Neuronal stem cell (in vitro differentiated cells): ENCODE measurements around the gene FAM174B.

Source experiments
- DNase-seq: peaks from one replicate; pipeline ENCODE4 v3.0.0-alpha.2; 2013; ENCODE audit warnings: low spot score
- H2AFZ ChIP-seq: one replicate; pipeline ENCODE4 v1.6.1; 2013; ENCODE audit warnings: mild to moderate bottlenecking, low read length, inconsistent platforms
- H2AK5ac ChIP-seq: 2 replicates; pipeline ENCODE4 v1.6.1; 2013; ENCODE audit warnings: low read depth, mild to moderate bottlenecking, inconsistent platforms, low read length, moderate library complexity, mixed read lengths
- H2BK120ac ChIP-seq: 2 replicates; pipeline ENCODE4 v1.6.1; 2013; ENCODE audit warnings: low read depth, mild to moderate bottlenecking, inconsistent platforms, low read length, moderate library complexity, mixed read lengths
- H2BK12ac ChIP-seq: one replicate; pipeline ENCODE4 v1.6.1; 2013; ENCODE audit warnings: low read length, inconsistent platforms
- H2BK15ac ChIP-seq: 2 replicates; pipeline ENCODE4 v1.6.1; 2013; ENCODE audit warnings: mild to moderate bottlenecking, low read length, inconsistent platforms, mixed read lengths
- H2BK5ac ChIP-seq: one replicate; pipeline ENCODE4 v1.6.1; 2013; ENCODE audit warnings: inconsistent platforms, mild to moderate bottlenecking, low read length, moderate library complexity
- H3K14ac ChIP-seq: one replicate; pipeline ENCODE4 v1.6.1; 2013; ENCODE audit warnings: low read length, inconsistent platforms
- H3K18ac ChIP-seq: 2 replicates; pipeline ENCODE4 v1.6.1; 2013; ENCODE audit warnings: low read length, inconsistent platforms
- H3K23ac ChIP-seq: 2 replicates; pipeline ENCODE4 v1.6.1; 2013; ENCODE audit warnings: low read depth, mild to moderate bottlenecking, mixed read lengths, low read length, inconsistent platforms; ENCODE audit not compliant: poor library complexity
- H3K27ac ChIP-seq: replicated peaks from 3 replicates; pipeline ENCODE4 v1.5.1; 2013; ENCODE audit warnings: low read length, inconsistent platforms
- H3K27me3 ChIP-seq, 3 experiments: 2 replicates each; pipeline ENCODE4 v1.6.1; 2013; ENCODE audit warnings: low read length in 3 of 3, mild to moderate bottlenecking in 2 of 3, inconsistent platforms in 1 of 3, low read depth in 1 of 3, mixed read lengths in 1 of 3, moderate library complexity in 1 of 3; ENCODE audit not compliant: control insufficient read depth in 3 of 3, insufficient read depth in 3 of 3
- H3K36me3 ChIP-seq, 2 donors: replicated peaks in 1 of 2; 2 replicates each; pipeline ENCODE4 v1.6.1; 2013; ENCODE audit warnings: low read length in 2 of 2; ENCODE audit not compliant: control insufficient read depth in 2 of 2, insufficient read depth in 2 of 2
- H3K4ac ChIP-seq: 2 replicates; pipeline ENCODE4 v1.6.1; 2013; ENCODE audit warnings: inconsistent platforms, mild to moderate bottlenecking, low read length, moderate library complexity
- H3K4me1 ChIP-seq, 2 donors: 1 replicate in 1 of 2; 2 replicates in 1 of 2; pipeline ENCODE4 v1.6.1; 2013; ENCODE audit warnings: low read length in 2 of 2, low read depth in 1 of 2; ENCODE audit not compliant: control insufficient read depth in 2 of 2, insufficient read depth in 1 of 2
- H3K4me2 ChIP-seq: one replicate; pipeline ENCODE4 v1.6.1; 2013; ENCODE audit warnings: mild to moderate bottlenecking, low read length, inconsistent platforms; ENCODE audit not compliant: insufficient read depth, poor library complexity, severe bottlenecking
- H3K4me3 ChIP-seq, 2 donors: 2 replicates each; pipeline ENCODE4 v1.5.1; 2013; ENCODE audit warnings: low read length in 2 of 2, mild to moderate bottlenecking in 2 of 2, inconsistent platforms in 1 of 2, moderate library complexity in 1 of 2
- H3K79me1 ChIP-seq: one replicate; pipeline ENCODE4 v1.6.1; 2013; ENCODE audit warnings: low read depth, mild to moderate bottlenecking, inconsistent platforms, low read length, moderate library complexity
- H3K9ac ChIP-seq: one replicate; pipeline ENCODE4 v1.6.1; 2013; ENCODE audit warnings: mild to moderate bottlenecking, low read depth, low read length, inconsistent platforms; ENCODE audit not compliant: poor library complexity
- H3K9me3 ChIP-seq, 2 donors: replicated peaks in 1 of 2; 2 replicates each; pipeline versions ENCODE3 to v1.6.1; 2013; ENCODE audit warnings: low read length in 2 of 2, mild to moderate bottlenecking in 2 of 2, inconsistent platforms in 1 of 2, low read depth in 1 of 2, mixed read lengths in 1 of 2, moderate library complexity in 1 of 2; ENCODE audit not compliant: control insufficient read depth in 2 of 2, insufficient read depth in 1 of 2
- H4K8ac ChIP-seq: one replicate; pipeline ENCODE4 v1.6.1; 2013; ENCODE audit warnings: low read depth, mild to moderate bottlenecking, inconsistent platforms, low read length, moderate library complexity
- H4K91ac ChIP-seq: one replicate; pipeline ENCODE4 v1.6.1; 2013; ENCODE audit warnings: low read length, low read depth, mild to moderate bottlenecking, inconsistent platforms; ENCODE audit not compliant: poor library complexity
- WGBS, 2 donors: extraction: QIAGEN DNeasy Blood & Tissue Kit; methylation state at CpG; one replicate each; pipeline ENCODE4 v1.1.7; 2013; ENCODE audit warnings: missing lambda C conversion rate in 2 of 2, mixed read lengths in 1 of 2; ENCODE audit not compliant: insufficient read length in 2 of 2, insufficient replicate concordance in 1 of 2; ENCODE audit errors: extremely low coverage in 2 of 2; 5-methylcytosine and 5-hydroxymethylcytosine counted together

Gene FAM174B

DNA sequence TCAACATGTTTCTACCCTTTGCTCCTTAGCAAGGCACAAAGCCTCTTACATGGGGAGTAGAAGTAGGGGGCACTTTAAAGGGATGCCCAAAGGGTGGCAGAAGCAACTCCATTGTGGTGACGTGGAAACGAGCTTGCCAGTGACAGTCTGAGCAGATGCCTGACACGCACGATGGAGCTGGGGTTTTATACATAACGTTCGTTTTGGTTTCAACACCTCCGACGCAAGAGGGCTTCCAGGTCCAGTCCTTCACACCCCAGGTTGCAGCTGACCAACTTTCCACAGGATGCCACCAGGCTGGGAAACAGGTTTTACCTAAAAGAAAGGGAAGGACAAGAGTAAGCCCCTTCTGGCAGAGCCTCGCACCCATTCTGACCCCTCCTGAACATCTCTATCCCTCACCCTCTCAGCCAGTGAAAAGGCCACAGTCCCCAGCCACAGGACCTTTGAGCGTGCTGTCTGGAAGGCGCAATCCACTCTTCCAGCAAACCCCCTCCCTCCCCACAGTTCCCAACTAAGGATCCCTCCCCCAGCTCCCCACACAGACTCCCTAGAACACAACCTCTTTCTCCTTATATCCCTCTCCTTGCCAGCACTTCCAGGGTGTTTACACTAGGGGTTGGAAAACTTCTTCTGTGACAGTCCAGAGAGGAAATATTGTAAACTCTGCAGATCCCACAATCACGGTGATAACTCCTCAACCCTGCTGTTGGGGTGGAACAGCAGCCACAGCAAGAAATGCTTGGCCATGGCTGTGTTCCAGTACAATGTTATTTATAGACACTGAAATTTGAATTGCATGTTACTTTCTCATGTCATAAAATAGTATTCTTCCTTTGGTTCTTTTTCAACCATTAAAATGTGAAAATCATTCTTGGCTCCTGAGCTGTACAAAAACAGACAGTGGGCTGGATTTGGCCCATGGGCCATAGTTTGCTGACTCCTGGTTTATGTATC, 36.2 kb downstream of the FAM174B start:
- Histone ChIP-seq H3K4me2 (no peak overlapping the region), H3K14ac (no peak overlapping the region), H3K4me1 (peaks cover 12 to 20% of the 10 kb centered on the region in 2 donors), H2BK5ac (no peak overlapping the region), H3K4ac (no peak overlapping the region), H3K27ac (no peak overlapping the region), H3K9me3 (no peaks in the 10 kb centered on the region), H2AK5ac (no peak overlapping the region), H2AFZ (no peak overlapping the region), H3K23ac (no peak overlapping the region), H3K27me3 (no peaks in the 10 kb centered on the region), H3K36me3 (no peaks in the 10 kb centered on the region), H3K9ac (no peak overlapping the region), H2BK15ac (no peak overlapping the region), H3K18ac (no peak overlapping the region), H3K79me1 (no peaks in the 10 kb centered on the region), H2BK120ac (no peak overlapping the region), H3K4me3 (no peak overlapping the region), H4K8ac (no peak overlapping the region), H4K91ac (no peak overlapping the region), H2BK12ac (no peak overlapping the region)
- no peak for DNase-seq
- WGBS, 2 donors: no CpG with 5 or more reads among the region's 12 CpGs

DNA sequence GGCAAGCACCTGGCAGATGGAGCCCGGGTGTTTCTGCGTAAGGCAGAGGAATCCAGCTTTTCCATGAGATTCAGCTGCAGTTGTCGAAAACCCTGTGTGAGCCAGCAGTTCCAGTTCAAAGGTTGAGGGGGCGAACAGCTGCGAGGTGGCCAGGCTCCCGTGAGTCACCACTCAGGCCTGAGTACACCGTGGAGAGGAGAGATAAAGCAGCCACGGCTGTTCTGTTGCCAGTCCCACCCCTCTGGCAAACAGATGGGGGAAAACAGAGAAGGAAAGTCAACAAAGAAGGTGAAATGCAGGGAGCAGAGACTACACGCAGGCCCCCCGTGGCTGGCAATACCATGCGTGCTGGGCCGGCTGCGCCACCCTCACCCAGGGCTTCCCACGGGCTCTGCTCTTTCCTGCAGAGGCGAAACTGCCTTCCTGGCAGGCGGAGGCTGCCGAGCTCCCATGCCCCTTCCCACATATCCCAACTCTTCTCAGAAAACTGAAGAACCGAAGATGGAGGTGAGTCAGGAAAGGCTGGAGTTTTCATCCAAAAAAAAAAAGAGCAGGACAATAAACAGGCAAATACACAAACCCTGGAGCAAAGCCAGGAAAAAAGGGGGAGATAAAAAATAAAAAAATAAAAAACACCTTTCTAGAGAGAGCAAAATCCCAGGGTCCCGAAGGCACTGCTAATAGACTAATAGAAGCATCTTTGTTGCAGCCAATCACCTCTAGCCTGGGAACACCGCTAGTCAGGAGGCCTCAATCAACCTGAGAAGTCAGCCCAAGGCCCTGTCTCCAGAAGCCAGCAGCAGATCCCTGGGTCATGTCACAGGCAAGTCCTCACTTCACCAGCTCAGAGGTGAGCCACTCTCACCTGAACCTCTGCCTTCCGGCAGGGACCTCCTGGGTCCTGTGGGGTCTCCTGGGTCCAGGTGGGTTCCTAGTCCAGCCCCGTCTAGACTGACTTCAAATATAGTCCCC, 37.7 kb downstream of the FAM174B start:
- Histone ChIP-seq H3K9ac (no peak overlapping the region), H3K18ac (peak overlapping the region; percentile 66), H2BK5ac (peak overlapping the region; percentile 32), H4K91ac (peak overlapping the region; percentile 22), H2BK120ac (peak overlapping the region; percentile 51), H3K27ac (peak overlapping the region; percentile 11), H3K9me3 (no peaks in the 10 kb centered on the region), H3K79me1 (no peaks in the 10 kb centered on the region), H3K14ac (no peak overlapping the region), H3K4me2 (no peak overlapping the region), H2BK12ac (no peak overlapping the region), H3K27me3 (no peaks in the 10 kb centered on the region), H3K23ac (no peak overlapping the region), H2AFZ (peak overlapping the region; percentile 47), H4K8ac (no peak overlapping the region), H3K36me3 (no peaks in the 10 kb centered on the region), H3K4me1 (peaks cover 2 to 12% of the 10 kb centered on the region in 2 donors), H3K4me3 (no peak overlapping the region), H2AK5ac (peak overlapping the region; percentile 56), H2BK15ac (no peak overlapping the region), H3K4ac (no peak overlapping the region)
- WGBS, 2 donors: no CpG with 5 or more reads among the region's 22 CpGs
- no peak for DNase-seq

DNA sequence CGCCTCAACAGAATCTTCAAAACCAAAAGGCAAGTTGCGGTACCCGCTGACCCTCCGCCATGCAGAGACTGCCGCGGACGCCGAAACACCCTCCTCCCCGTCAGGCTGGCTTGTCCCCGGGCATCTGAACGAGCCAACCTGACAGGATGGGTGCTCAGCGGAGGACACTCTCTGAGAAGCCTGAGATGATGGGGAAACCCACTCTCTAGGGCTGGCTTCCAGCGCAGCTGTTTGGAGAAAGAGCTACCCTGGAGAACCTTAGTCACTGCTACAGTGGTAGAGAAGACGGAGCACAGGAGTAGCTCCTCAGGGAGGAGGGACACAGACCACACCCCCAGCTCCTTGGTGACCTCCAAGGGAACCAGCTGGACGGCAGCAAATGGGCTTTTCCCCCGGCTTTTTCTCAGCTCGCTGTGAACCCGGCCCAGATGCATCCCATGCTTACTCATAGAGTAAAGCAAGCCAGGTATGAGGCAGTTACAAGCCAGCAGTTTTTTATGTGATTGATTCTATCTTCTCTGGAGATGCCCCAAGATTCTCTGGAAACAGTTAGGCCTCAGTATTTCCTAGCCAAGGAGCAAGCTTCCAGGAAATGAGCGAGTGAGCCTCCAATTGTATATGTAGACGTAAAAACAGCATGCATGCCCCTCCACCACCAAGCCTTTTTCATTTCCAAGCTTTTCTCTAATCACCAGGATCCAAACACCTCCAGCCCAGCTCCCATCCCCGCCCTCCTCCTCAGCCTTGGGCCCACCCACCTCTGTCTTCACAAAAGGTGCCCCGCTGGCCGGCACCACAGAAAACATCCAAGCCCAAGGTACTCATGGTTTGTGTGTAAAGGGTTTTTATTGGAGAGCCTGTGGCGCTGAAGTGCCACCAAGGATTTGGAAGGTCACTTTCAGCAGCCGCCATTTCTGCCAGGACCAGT, 38.7 kb downstream of the FAM174B start:
- Histone ChIP-seq H3K9me3 (no peaks in the 10 kb centered on the region), H2BK5ac (no peak overlapping the region), H3K18ac (peak overlapping the region; percentile 50), H3K4me1 (peaks cover 2 to 12% of the 10 kb centered on the region in 2 donors), H3K4me2 (no peak overlapping the region), H3K4me3 (no peak overlapping the region), H3K14ac (no peak overlapping the region), H3K4ac (no peak overlapping the region), H3K27ac (peak overlapping the region; percentile 11), H2BK15ac (no peak overlapping the region), H2AK5ac (no peak overlapping the region), H3K36me3 (no peaks in the 10 kb centered on the region), H3K79me1 (no peaks in the 10 kb centered on the region), H3K27me3 (no peaks in the 10 kb centered on the region), H3K23ac (no peak overlapping the region), H4K8ac (no peak overlapping the region), H2BK12ac (no peak overlapping the region), H3K9ac (no peak overlapping the region), H2AFZ (peak overlapping the region; percentile 47), H2BK120ac (peak overlapping the region; percentile 51), H4K91ac (no peak overlapping the region)
- no peak for DNase-seq
- no CpG with 5 or more reads among the region's 25 CpGs for WGBS, 2 donors
